NCI-H1436 treated with DMSO at 0.1 percent for 48 hours (cell line): ENCODE data around the gene MAP3K13.
"Not testable (repeated sequence)": the region's sequence is repeated elsewhere in the genome, so short reads cannot be mapped to it uniquely, and the experiment has no call there.

Experiments used
- DNase-seq: peaks from one replicate; lab custom pipeline; 2025; lab: John Stamatoyannopoulos, UW

The MAP3K13 gene

DNA sequence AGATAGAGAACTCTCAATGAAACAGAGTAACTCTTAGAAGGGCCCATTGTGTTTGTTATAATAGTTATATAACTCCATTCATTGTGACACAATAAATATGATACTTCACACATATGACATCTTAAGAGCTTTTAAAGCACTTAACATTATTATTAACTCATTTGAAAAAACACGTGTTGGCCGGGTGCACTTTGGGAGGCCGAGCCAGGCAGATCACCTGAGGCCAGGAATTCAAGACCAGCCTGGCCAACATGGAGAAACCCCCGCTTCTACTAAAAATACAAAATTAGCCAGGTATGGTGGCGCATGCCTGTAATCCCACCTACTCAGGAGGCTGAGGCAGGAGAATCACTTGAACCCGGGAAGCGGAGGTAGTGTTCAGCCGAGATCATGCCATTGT, 88.5 kb downstream of the MAP3K13 start:
- DNase-seq: not testable (repeated sequence)

GRCh38 chr3:185457376-185457775, 94.4 kb downstream of the MAP3K13 start:
- DNase-seq: no peak

DNA sequence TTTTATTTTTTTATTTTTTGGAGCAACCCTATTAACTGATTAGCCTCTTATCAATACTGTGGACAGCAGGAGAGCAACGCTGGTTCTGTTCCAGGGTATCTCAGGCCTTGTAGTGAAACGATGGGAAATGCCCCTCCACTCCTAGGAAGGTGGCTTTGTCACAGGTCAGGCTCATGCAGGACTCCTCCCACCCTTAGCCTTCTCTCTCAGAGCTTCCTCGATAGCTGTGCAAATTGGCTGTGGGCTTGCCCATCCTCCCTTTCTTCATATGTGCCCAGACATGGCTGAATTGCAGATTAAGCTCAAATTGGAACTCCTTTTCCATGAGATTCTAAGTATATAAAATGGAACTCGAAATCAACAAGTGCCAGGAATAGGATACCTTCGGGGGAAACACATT, 97.4 kb downstream of the MAP3K13 start:
- no peak for DNase-seq

DNA sequence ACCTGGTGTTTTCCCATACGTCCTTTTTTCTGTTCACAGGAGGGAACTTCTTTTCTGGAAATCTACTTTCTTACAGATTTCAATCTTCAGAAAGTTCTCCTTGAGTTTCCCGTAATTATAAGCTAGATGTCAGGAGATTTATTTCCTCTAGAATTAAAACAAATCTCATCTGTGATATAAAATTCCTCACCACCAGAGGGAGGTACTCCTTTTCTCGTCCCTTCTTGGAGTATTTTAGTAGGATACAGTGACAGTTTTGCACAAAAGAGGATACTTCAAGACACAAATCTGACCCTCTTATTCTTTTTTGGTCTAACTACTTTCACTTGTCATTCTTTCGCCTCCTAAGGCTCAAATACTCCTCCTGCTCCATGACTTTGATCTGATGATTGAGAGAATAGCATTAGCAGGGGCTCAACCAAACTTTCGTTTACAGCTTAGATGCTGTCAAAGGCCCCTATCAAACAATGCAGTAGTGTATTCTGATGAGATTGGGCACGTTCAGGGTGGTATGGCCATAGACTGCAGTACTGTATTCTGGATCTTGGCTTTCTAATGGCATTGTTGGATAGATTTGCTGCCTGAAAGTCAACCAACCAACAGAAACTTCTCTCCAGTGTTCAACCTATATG, 97.9 kb downstream of the MAP3K13 start:
- no peak for DNase-seq

GRCh38 chr3:185465471-185465870, 102.5 kb downstream of the MAP3K13 start:
- no peak for DNase-seq

DNA sequence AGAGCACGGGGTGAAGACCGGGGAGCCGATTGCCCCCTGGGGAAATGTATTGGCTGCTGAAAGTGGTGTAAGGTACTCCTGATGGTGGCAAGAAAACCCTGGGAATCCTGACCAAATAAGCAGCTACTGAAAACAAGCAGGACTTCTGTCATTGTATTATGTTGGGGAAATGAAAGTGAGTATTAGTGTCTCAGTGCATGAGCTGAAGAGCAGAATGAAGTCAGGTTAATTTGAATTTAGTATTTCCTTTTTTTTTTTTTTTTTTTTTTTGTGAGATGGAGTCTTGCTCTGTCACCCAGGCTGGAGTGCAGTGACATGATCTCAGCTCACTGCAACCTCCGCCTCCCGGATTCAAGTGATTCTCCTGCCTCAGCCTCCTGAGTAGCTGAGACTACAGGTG, 103.2 kb downstream of the MAP3K13 start:
- not testable (repeated sequence) for DNase-seq

- DNase-seq: no peak
Observed at GRCh38 chr3:185469542-185469941, 106.6 kb downstream of the MAP3K13 start.

DNA sequence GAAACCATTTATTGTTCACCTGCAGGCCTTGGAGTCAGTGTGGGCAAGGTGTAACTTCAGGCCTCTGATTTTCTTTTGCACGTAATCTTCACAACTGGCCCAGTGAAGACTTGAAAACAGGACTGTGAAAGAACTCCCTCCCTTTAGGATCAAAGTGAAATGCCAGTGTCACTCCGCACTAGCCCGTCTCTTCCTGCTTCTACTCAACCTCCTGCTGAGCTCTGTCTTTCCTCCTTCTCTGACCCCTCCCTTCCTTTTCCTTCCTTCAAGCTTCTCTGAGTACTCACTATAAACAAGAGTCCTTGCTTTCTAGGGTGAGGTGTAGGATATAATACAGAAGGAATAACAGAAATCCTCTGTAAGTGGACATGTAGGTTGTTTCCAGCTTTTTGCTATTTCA, 107.4 kb downstream of the MAP3K13 start:
- no peak for DNase-seq

DNA sequence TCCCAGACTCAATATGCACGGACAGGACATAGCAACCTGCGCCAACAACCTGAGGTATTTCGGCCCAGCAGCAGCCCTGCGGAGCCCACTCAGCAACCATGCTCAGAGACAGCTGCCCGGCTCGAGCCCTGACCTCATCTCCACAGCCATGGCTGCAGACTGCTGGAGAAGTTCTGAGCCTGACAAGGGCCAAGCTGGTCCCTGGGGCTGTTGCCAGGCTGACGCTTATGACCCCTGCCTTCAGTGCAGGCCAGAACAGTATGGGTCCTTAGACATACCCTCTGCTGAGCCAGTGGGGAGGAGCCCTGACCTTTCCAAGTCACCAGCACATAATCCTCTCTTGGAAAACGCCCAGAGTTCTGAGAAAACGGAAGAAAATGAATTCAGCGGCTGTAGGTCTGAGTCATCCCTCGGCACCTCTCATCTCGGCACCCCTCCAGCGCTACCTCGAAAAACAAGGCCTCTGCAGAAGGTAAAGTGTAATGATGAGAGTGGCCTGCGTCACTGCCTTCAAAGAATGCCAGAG, 110.4 kb downstream of the MAP3K13 start:
- DNase-seq: no peak

DNA sequence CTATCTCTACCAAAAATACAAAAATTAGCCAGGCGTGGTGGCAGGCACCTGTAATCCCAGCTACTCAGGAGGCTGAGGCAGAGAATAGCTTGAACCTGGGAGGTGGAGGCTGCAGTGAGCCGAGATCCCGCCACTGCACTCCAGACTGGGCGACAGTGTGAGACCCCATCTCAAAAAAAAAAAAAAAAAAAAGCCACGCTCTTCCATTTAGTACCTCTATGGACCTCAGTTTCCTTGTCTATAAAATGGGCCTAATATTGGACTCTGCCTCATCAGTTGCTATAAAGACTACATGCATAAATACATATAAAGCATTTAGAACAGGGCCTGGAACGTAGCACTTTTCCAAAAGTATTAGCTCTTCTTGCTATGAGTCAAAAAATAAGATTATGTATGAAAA, 112.0 kb downstream of the MAP3K13 start:
- not testable (repeated sequence) for DNase-seq

DNA sequence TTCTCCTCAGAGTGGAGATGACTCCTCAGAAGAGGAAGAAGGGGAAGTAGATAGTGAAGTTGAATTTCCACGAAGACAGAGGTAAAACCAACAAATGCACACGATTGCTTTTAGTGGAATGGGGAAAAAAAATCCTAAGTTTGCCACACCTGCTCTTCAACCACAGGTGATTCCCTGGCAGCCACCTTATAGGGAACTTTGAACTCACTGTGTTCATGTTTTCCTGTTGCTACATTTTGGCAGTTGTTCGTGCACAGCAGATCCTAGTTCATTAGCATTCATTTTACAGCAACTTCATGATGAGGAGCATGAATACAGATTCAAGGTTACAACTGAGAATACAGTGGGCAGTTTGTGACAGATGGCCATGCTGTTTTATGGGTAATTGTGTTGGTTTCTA, 114.4 kb downstream of the MAP3K13 start:
- no peak for DNase-seq

DNA sequence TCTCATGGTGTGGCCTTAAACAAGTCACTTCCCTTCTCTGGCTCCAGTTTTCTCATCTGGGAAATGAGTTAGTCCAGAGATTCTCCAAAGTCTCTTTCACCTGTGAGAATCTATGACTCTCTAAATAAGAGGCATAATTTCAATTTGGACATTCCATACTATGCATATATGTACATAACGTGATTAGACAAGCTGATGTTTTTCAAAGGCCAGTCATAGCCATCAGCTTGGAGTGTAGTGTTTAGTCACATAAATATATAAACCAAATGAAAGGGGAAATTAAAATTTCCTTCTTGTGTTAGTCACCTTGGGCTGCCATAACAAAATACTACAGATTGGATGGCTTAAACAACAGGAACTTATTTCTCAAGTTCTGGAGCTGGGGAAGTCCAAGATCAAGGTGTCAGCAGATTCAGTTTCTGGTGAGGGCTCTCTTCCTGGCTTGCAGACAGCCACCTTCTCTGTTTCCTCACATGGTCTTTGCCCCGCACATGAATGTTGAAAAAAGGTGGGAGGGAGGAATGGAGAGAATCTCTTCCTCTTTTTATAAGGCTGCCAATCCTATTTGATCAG, 116.5 kb downstream of the MAP3K13 start:
- DNase-seq: no peak

DNA sequence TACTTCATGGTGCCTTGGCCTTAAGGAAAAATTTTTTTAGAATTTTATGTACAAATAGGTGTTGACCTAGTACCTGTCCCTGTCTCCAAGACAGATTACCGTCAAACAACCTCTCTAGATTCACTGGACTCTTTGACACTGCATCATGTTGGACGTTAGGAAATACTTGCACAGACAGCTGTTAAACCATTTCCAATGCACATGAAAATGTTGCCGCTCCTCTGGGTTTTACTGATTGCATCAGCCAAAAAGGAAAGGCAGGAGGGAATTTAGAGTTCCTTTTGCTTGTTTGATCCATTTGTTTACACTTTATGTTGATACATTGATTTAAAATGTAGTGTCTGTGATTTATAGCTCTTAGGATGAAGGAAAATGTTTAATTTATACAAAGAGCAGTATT, 121.4 kb downstream of the MAP3K13 start:
- no peak for DNase-seq

DNA sequence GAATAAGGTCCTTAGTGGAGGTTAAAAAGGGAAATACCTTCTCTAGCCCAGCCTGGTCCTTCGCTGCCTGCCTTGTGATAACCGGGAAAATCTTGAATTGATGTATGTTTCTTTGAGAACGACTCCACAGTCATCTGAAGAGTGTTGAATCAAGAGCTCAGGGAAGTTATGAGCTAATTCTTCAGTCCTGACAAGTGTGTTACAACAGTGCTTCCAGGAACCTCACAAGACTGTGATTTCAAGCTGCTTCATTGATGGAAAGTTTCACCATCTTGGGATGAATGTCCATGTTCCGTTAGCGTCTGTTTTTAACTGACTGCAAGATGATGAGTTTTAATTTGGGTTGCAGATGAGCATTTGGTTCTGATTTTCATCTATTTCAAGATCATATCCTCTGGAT, 123.5 kb downstream of the MAP3K13 start:
- DNase-seq: no peak

GRCh38 chr3:185488465-185488864, 125.5 kb downstream of the MAP3K13 start:
- no peak for DNase-seq

DNA sequence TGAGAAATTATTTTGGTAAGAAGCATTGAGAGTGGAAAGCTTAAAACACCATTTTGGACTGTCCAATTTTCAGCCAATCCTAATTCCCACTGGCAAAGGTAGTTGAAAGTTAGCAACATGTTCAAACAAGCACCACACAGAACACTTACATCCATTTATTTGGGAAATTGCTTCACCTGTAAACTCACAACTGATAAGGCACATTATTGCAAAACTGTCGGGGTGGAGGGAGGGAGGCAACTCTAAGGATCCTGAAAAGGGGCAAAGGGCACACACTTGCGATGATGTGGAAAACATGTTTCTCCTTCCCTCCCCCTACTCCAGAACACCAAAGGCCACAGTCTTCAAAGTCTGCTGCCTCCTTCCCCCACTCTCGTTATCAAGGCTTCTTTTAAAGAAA, 126.5 kb downstream of the MAP3K13 start:
- no peak for DNase-seq

DNA sequence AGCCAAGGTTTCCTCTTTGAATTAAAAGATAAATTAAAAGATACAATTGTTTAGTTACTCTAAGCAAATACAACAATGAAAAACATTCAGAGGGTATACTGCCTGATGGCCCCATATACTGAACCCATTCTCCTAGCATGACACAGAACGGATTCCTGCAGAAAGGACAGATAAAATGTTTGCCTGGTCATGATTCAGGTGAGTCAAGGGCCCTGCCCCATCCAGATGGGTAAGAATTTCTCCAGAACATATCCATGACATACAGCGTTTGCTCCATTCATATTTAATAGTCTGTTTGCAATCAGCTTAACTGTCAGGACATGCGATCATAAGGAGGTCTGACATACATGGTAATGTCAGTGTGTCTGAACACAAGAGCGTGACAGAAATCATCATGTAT, 127.3 kb downstream of the MAP3K13 start:
- no peak for DNase-seq

DNA sequence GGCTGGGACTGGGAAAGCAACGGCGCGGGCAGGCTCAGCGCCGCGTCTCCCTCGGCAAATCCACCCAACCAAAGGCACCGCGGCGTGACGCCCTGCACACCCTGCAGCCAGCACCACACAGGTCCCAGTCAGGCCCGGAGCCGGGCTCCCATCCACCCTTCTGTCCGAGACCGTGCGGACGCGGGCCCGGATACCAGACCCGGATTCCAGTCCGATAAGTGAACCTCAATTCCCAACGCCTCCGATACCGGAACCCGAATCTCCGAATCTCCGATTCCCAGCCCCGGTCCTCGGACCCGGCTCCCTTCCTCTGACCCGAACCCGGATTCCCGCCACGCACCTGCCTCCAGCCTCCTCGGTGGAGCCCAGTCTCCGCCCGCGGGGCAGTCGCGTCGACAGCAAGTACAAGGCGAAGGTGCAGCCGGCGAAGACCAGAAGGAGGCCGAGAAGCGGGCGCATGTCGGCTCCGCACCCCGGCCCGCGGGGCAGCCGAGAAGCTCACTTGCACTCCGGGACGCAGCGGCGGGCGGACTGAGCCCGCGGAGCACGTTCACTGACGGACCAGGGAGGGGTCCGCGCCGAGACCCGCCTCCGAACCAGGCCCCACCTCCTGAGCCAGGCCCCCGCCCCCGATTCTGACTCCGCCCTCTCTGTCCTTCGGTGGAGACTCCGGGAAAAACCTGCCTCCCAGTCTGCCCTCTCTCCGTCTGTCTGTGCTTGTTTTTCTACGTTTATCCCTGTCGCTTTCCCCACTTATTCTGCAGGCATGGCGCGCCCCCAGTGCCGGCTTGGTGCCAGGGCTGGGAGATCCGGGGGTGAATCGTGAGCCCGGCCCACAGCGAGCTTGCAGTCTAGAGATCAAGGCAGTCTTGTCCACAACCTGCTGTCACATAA, 135.8 kb downstream of the MAP3K13 start, which contains the start of gene TMEM41A:
TMEM41A (minus strand) TSS at position 533 of the 894 bp plus-strand sequence; CDS start at position 459, 74 bp downstream.
- DNase-seq: peak; percentile 62

DNA sequence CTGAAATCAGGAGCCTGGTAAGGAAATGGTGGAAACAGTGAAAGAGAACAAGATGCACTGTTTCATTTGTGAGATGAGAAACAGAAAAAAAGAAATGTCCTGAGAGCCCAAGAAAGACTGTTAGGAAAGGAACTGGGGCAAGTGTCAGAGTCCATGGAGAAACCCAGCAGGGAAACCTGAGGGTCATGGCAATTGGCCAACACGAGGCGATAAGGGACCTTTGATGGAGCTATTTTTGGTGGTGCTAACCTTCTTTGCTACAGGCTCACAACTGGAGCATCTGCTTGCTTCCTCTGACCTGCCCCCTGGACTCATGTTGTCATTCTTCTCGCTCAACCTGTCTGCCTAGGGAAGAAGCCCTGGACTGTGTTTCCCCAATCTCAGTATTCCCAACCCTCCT, 140.1 kb downstream of the MAP3K13 start:
- no peak for DNase-seq

- DNase-seq: no peak
Observed at GRCh38 chr3:185503521-185503920, 140.6 kb downstream of the MAP3K13 start.

- DNase-seq: no peak
Observed at GRCh38 chr3:185504636-185505035, 141.7 kb downstream of the MAP3K13 start.

DNA sequence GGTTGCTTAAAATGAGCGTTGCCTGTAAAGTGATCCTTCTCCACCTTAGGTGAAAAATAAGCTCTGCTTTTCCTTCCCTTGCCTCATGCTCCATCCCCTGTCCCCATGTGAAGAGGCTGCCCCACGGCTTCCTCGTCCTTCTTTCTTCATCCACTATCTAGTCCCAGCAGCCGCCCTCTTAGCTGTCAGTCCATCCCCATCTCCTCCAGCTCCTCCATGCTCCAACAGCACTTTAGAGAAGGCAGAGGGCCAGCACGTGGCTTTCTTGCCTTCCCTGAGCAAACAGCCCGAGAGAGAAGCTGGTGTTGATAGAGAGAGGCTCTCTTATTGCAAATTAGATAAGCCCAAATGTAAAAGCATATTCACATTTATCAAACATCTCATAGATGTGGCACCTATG, 144.9 kb downstream of the MAP3K13 start:
- no peak for DNase-seq
